Fibroblast of mammary gland (primary cell): ENCODE data around the gene NSMCE4A.
A peak's percentile ranks its signal among the peaks of the same experiment; 100 is the strongest.

ENCODE experiments used
- DNase-seq: peaks from one replicate; pipeline ENCODE4 v3.0.0-alpha.2; 2010; ENCODE audit warnings: low read depth
- H3K4me3 ChIP-seq: 2 replicates; pipeline ENCODE4 v1.5.1; 2011; ENCODE audit warnings: low read depth, mild to moderate bottlenecking, low read length, moderate library complexity; ENCODE audit not compliant: control insufficient read depth
- TF ChIP-seq, protein P1 (sequence below): conservative IDR thresholded peaks from 2 replicates; pipeline ENCODE4 v1.5.1; 2011; ENCODE audit warnings: low read depth, low read length, inconsistent platforms; ENCODE audit not compliant: control insufficient read depth, insufficient read depth

The NSMCE4A gene

DNA sequence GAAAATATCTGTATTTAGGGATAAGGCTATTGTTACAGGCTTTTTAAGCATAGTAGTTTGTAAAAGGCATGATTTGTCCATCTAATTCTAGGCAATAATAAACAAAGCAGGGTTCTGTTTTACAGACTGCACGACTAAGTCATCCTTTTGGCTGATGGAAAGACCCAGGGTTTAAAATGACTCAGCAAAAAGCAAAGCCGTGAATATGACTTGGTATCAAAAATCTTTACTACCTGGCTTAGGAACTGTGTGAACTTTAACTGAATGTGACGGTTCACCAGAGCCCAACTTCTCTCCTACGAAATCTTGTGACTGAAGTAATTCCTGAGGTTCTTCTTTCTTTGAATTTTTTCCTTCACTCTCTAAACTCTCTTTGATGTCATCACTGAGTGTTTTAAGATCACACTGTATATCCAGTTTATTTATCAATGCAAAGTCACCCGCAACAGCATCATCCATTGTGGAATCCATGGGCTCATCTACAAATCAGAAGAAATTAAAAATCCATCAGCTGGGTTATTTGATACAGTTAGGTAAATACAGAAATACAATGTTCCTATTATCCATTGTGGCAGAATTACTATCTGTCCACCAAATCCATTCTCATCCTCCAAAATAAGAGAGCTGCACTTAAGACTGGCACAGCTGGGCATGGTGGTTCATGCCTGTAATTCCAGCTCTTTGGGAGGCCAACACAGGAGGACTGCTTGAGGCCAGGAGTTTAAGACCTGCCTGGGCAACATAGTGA lies 64.2 kb downstream of the NSMCE4A start:
- DNase-seq: peak; percentile 57
- TF ChIP-seq, protein P1, sequence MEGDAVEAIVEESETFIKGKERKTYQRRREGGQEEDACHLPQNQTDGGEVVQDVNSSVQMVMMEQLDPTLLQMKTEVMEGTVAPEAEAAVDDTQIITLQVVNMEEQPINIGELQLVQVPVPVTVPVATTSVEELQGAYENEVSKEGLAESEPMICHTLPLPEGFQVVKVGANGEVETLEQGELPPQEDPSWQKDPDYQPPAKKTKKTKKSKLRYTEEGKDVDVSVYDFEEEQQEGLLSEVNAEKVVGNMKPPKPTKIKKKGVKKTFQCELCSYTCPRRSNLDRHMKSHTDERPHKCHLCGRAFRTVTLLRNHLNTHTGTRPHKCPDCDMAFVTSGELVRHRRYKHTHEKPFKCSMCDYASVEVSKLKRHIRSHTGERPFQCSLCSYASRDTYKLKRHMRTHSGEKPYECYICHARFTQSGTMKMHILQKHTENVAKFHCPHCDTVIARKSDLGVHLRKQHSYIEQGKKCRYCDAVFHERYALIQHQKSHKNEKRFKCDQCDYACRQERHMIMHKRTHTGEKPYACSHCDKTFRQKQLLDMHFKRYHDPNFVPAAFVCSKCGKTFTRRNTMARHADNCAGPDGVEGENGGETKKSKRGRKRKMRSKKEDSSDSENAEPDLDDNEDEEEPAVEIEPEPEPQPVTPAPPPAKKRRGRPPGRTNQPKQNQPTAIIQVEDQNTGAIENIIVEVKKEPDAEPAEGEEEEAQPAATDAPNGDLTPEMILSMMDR: no peak
- no peak overlapping the region for H3K4me3 ChIP-seq
